HG03378 (cell line): ENCODE results near the gene ODAM.
"Not testable (repeated sequence)": the region's sequence is repeated elsewhere in the genome, so short reads cannot be mapped to it uniquely, and the experiment has no call there.

Source experiments
- ATAC-seq: cut with Tn5 transposase; IDR thresholded peaks from one replicate; pipeline ENCODE4 v1.9.1; 2021; ENCODE audit warnings: mild to moderate bottlenecking, moderate library complexity; ENCODE audit not compliant: unreplicated experiment

The ODAM gene

DNA sequence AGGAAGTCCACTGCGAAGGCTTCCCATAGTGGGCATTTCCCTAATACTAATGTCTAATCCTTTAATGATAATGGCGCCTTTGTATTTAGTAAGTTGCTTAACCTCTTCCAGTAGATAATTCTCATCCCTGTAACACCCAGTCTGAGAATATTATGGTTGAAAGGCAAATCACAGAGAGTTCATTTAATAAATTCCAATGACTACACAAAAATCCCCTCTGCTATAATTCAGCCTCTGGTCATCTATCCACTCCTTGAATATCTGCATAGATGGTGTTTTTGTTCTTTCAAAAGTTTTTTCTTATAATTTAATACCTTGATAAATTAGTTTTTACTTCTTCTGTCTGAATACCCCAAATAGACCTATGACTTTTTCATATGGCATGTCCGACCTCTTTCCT is 25.9 kb downstream of the ODAM start:
- not testable (repeated sequence) for ATAC-seq

DNA sequence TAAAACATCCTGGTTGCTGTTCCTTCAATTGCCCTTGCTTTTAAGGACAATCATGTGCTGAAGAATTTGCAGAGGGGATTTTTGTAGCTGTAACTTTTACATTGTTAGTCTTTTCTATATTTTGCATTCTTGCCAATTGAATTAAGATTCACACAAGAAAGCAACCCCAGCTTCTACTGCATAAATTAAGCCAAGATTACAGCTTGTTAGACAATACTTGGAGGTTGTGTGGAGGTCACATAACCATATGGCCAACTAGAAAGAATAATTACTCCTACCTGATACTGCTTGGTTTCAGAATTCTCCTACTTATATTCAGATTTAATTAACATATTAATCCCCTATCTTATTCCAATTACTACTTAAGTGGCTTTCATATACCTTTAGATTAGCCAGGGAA is 26.3 kb downstream of the ODAM start:
- ATAC-seq: not testable (repeated sequence)

DNA sequence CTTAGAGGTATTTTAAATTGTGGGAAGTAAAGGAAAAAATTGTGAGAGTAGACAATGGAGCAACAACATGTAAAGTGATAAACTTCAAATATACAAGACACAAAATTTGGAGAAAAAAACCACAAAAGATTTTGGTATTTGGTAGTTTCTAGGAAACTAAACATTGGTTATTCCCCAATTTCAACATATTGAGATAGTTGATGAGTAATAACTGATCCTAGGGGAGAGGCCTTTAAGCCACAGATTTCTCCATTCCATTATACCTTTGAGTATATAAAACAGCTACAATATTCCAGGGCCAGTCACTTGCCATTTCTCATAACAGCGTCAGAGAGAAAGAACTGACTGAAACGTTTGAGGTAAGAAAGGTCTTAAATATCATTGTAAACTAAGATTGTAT is 30.3 kb downstream of the ODAM start, which contains the start of gene FDCSP:
TSS of gene FDCSP (plus strand) at position 301 of the 400 bp plus-strand sequence. CDS start 5,071 bp downstream, outside the sequence.
- ATAC-seq: no peak

DNA sequence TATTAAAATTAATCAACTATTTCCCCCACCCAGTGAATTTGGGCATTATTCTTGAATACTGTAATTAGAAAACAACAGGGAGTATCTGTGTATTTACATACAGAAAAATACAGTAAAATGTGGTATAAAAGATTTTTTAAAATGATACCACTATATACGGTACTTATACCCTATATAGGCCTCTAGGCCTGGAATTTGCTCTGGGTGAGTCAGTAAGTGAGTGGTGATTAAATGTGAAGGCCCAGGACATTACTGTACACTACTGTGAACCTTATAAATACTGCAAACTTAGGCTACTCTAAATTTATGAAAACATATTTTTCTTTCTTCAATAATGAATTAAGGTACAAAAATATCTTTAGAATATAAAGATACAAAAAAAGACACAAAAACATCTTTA is 40.6 kb downstream of the ODAM start:
- ATAC-seq: no peak

DNA sequence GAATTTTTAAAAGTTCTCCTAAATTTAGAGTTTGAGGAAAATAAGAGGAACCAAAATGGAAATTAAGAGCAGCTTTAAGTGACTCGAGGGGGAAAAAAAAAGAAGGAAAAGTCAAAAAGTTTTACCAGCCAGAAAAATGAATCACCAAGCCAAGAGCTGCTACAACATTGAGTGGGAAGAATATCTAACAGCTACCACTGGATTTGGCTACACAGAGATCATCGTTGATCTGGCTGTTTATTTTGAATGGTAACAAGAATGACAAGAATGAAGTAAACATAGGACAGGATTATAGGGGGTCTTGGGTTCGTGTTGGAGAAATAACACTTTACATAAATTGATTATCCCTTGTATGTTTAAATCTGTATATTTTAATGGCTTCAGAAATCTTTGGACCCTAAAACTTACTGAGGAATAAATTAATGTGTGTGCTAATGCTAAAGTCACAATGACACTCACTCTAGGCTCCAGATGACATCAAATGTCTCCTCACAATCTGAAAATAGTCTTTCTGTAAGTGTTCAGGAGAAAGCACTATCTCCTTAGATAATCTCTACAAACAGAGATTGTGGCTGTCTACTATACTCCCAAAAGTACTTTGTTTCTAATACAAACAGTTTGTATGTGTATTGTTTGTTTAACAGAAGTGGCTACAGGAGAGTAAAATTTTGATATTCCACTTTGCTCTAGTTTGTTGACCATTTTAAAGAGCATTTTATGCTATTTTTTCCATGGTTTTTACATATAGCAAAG is 43.8 kb downstream of the ODAM start:
- ATAC-seq: no peak

DNA sequence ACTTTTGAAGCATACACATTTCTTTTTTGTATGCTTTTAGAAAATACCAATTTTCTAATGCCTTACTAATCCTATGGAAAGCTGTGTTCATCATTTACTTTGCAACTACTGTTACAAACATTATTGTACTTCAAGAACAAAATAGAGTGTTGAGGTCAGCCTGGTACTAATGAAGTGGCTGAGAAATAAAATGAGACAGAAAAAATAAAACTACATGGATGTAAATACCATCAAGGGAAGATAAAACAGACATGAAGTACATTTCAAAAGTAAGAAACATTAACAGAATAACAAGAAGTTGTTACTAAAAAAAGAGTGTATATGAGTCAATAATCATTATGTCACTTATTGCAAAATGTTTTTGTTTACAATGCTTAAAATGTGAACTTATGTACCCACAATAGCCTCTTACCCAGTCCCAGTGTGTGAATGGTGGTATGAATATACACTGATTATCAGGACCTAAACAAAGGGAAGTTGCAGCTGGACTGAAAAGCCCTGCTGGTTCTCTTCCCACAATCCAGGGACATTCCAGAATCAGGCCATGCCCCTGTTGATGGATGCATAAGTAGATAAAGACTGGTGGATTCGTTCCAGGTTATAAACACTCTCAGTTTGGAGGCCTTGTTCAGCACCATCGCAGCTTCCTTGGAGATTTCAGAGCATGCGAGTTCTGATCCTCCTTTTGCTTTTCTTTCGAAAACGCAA is 44.5 kb downstream of the ODAM start:
- no peak for ATAC-seq

DNA sequence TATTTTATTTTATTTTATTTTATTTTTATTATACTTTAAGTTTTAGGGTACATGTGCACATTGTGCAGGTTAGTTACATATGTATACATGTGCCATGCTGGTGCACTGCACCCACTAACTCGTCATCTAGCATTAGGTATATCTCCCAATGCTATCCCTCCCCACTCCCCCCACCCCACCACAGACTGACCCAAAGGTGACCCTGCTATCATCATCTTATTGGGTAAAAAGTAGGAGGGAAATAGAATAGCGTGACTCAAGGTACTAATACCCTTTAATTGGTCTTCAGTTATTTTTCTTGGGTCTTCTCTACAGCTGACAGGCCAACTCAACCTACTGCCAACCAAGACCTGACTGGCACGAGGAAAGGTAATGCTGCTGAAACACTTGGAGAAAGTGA is 46.8 kb downstream of the ODAM start, which contains the start of gene CSN3:
TSS of gene CSN3 (plus strand) at position 301 of the 400 bp plus-strand sequence. CDS start 2,223 bp downstream, outside the sequence.
- ATAC-seq: not testable (repeated sequence)

DNA sequence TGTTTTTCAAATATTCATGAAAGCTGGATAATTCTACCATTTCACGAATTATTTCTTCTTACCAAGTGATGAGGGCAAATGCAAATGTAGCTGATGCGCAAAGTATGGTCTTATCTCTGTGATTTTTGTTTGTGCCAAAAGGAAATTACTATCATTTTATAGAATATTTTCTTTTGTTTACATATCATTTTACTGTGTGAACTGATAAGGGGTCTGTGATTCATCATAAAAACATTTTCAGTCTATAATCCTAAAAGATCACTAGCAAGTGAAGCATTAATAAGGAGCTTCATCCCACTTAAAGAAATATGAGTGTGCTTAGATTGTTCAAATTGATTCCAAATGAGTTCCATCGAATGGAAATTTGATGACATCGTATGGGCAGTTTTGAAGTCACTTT is 47.6 kb downstream of the ODAM start:
- no peak for ATAC-seq

DNA sequence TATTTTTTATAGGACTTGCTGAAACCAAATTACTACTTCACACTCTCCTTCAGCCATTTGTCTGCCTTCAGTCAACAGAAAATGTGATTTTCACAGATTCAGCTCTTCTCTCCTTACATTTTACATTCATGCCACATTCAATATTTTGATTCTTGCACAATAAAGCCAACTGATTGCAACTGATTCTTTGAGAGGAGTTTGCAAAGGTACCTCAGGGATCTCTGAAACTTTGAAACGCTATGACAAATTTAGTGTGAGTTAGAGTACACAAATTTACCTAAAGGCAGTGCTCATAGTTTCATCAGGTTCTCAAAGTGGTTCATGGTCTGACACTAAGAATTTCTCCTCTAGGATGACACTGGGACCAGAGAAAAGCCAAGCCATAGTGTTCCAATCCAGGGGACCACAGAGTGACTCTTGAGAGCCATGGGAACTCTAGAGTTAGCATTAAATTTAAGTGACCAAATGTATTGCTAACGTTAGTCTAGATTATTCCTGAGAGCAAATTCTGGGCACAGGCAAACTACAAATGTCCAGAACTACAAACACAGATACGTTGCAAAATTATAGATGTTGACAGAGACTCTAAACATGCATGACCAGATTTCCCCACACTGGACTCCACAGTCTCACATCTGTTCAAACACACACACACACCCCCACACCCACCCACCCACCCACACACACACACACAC is 55.9 kb downstream of the ODAM start:
- ATAC-seq: no peak

DNA sequence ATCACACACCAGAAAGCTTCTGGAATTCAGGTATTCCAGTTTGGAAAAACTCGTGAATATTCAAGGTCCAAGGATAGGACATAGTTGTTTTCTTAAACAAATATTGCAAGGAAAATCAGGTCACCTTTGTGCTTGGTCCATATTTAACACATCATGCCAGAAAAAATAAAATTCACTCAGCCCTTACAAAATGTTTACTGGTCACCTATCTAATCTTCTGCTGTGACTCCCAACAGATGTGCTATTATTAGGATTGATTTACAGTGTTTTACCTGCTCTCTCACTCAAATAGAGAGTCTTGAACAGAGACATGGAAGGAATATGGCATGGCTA is 56.4 kb downstream of the ODAM start:
- no peak for ATAC-seq
